Measurements from ENCODE around the gene STARD13.

- TF ChIP-seq GATA2 (IDR thresholded peaks at IDR 0.05; ENCODE audit: low read depth, low read length), result no peak
- no peak for TF ChIP-seq GATA3 (IDR thresholded peaks at IDR 0.05; ENCODE audit: low read depth, low read length)
Observed at GRCh38 chr13:33322543-33322809, 36.9 kb upstream of the STARD13 start.
